ENCODE measurements around the gene SERGEF.

The SERGEF gene

DNA sequence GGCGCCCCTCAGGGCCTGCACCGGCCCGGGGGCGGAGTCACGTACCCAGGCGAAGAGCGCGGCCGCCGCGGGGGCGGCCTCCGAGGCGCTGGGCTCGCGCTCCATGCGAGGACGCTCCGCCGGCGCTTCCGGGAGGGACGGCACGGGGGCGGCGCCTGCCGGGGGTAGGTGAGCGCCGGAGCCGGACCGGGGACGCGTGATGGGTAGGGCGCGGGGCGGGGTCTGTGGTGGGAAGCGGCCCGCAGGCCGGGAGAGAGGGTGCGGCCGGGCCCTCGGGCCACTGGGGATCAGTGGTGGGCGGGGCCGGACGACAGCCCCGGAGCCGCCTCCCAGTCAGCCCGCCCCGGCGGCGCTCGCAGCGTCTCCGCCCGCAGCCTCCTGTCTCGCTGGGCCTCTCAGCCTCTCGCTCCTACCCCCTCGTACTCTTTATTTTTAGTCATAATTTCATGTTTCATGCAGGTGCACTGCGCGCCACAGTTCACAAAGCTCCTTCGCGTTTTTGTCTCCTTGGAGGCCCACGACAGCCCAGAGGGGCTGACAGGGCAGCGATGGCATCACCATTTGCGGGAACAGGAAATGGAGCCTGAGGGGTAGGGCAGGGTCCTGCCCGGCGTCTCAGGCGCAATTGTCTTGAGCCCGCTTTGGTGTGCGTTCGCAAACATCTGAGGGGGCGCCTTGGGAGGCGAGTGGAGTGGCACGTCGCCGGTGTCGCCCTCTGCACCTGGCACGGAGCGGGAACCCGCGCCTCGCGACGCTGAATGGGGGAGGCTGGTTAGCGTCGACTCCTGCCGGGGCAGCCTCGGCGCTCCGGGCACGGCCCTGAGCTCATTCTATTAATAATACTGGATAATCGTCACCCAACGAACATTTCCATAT is at the start of gene SERGEF:
TSS of gene SERGEF (minus strand) at position 142 of the 876 bp plus-strand sequence. CDS start at position 105, 37 bp downstream.
- peak; percentile 90 for DNase-seq

DNA sequence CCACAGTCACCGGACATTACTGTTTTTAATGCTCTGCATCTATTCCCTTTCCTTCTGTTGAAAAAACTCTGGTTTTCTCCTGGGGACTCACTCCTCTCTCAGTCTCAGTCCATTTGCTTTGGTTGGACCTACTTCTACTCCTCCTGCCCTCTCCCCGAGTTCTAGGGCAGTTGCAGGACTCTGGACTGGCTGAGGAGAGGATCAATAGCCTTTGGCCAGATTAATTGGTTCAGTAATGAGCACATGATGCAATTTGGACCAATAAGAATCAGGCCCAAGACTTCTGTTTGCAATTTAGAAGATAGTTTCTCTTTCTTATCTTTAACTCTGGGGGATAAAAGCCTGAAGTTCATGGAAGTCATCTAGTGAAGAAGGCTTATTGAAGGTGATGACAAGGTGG is 48.5 kb upstream of the SERGEF start:
- DNase-seq: no peak

DNA sequence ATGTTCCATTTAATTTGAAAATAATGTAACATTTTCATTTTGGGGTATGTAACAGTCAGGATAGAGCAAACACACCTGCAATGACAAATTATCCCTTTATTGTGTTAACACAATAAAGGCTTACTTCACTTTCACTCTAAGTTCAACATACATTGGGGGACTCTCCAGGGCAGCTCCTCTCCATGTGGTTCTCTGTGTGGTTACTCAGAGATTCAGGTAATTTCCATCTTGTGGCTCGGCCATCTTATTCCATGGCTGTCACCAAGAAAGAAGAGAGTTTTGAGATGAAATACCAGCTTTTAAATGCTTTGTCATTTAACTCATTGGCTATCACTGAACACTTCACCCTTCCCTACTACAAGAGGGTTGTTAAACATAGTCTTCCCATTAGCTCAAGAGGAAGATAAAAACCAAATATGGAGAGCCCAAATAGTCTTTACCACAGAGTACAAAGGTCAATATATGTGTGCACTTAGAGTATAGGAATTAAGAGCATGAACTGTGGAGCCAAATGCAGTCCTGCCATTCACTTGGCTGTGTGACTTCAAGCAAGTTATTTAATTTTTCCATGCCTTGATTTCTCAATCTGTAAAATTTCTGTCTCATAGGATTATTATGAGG is 43.8 kb upstream of the SERGEF start:
- no peak for DNase-seq

DNA sequence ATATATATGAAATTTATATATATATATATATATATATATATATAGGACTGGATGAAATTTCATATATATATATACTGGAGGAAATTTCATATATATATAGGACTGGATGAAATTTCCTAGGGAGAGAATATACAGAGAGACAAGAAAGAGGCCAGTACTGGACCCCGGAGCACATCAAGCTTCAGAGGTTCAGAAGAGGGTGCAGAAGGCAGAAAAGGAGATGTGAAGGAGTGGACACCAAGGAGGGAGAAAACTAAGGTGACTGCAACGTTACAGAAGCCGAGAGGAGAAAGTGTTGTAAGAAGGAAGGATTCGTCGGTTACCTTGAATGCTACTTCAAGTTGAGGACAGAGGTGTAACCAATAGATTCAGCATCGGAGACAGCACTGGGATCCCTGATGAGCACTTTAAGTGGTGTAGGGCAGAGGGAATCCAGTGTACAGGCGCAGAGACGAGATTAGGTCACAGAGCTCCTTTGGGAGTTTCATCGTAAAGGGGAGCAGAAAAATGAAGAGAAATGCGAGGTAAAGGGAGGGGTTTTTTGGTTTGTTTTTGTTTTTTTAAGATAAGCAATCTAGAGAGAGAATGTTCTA is 41.8 kb upstream of the SERGEF start:
- no peak for DNase-seq

DNA sequence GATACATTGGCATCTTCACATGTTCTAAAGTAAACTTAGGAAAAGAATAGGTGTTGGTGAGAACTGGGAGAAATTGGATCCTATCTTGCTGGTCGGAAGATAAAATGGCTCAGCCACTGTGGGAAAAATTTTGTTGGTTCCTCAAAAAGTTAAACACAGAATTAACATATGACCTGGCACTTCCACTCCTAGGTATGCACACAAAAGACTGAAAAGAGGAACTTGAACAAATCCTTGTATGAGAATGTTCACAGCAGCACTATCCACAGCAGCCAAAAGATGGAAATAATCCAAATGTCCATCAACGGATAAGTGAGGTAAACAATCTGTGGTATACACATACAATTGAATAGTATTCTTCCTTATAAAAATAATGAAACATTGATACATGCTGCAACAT is 38.0 kb upstream of the SERGEF start:
- DNase-seq: no peak

DNA sequence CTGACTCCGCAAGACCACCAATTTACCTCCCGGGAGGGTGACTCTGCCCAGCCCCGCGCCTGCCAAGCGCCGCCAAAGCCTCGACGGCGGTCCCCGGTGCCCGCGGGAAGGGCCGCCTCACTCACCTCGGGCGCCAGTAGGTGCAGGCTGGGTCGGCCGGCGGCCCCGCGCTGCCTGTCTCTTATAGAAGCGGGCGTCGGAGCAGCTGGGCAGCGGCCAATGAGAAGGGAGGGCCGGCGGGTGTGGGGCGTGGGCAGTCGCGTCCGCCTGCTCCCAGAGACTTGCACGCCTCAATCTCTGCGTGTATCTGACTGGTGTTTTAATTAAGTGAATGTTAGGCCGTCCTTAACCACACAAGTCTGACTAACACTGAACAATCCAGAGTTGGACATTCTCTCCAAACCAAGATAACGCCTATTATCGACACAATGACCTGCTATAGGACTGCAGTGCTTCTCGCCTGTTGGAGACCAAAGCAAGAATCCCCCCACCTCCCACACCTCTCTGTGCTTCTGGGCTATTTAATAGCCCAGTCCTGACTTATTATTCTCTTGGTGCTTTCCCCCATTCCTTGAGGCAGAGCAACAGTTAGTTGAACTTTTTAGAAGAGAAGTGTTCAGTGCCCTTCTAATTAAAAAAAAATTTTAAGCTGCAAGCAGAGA is 33.4 kb upstream of the SERGEF start, which contains the start of gene TPH1:
TSS of gene TPH1 (minus strand) at position 154 of the 662 bp plus-strand sequence. CDS start 5,507 bp downstream, outside the sequence.
- DNase-seq: no peak

DNA sequence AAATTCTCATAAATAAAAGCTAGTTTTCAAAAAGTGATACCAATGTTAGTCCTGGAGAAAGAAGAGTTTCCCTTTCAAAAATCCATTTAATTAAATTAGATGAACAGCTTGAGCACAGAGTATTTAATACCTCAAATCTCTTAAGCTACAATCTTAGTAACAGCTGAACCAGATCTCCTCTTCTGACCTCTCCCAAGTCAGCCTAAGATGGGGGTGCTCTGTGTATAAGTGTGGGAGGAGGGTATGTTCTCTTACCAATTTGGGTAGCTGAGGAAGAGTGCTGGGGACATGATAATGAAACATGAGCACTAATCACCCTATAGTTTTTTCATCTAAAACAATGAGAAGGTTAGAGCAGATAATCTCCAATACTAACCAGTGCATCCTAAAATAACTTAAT is 23.6 kb upstream of the SERGEF start:
- DNase-seq: no peak

DNA sequence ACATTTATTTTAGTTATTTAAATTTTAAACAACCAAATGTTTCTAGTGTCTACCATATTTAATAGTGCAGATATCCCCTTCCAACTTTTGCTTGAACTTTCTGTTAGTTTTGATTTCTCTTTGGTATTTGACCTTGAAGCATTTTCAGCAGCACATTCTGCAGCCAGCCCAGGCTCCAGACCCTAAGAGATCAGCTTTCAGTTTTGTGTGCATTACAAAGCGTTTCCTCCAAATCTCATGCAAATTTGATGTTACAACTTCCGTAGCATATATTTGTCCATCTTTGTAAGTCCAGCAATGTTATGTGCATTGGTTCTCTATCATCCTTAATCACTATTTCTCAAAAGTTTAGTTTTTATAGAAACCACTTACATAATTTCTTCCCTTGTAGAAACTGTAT is 14.6 kb upstream of the SERGEF start:
- DNase-seq: no peak

DNA sequence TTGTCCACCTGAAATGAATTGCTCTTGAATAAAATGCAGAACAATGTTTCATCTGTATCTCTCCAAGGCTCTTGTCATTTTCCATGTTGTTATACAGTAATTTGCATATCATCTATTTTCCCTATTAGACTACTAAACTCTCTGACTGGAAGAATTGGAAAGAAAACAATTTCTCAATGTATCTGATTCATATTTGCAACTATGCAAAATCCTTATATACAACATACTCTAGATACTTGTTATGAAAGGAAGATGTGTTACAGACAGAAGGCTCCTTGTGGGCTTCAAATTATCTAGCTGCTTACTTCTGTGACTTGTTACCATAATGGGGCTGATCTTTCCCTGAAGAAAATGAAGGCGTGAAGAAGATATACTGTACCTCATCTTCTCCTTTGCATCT is 9.6 kb upstream of the SERGEF start:
- DNase-seq: no peak

DNA sequence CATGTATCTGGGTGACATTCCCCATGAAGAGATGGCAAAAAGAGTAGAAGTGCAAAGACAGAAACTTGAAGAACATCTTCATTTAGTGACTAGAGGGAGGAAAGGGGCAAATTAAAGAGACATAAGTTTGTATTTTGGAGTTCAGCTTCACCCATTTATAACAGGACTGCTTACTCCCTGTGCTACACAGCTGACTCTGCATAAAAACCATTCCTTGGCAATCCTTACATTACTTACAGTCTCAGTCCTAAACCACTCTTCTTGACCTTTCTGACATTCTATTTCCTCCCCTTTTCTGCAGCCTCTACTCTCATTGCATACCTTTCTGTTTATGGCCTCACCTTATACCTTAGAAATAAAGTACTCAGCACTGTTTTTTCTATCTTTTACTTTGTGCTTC is 6.8 kb upstream of the SERGEF start:
- no peak for DNase-seq

DNA sequence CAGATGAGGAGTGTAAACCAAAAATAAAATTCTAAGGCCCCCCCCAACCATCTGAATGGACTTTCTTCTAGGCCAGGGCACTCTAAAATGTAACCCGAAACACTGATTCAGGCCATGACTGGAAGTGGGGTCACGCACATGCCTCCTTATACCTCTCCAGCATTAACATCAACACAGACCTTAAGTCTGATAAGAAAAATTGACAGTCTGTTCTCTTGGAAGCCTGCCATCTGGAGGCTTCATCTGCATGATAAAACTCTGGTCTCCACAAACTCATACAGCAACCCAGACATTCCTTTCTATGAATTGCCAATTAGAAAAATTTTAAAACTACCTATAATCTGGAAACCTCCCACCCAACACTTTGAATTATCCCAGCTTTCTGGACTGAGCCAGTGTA is 3.9 kb upstream of the SERGEF start:
- DNase-seq: no peak

DNA sequence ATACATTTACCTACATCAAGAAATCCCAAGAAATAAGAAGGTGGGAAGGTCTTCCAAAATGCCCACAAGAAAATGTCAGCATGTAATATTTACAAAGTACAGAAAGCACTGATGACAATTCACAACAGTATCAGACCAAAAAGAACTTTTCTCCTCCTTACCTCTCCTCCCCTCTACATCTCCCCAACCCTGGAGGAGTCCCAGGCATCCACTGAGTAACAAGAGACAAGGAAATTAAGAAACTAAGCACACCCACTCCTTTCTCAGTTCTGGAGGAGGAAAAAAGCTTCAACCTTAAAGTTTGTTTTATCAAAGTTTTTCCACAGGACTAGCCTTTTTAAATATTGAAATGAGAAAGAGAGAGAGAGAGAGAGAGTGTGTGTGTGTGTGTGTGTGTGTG is 2.0 kb upstream of the SERGEF start:
- DNase-seq: no peak

DNA sequence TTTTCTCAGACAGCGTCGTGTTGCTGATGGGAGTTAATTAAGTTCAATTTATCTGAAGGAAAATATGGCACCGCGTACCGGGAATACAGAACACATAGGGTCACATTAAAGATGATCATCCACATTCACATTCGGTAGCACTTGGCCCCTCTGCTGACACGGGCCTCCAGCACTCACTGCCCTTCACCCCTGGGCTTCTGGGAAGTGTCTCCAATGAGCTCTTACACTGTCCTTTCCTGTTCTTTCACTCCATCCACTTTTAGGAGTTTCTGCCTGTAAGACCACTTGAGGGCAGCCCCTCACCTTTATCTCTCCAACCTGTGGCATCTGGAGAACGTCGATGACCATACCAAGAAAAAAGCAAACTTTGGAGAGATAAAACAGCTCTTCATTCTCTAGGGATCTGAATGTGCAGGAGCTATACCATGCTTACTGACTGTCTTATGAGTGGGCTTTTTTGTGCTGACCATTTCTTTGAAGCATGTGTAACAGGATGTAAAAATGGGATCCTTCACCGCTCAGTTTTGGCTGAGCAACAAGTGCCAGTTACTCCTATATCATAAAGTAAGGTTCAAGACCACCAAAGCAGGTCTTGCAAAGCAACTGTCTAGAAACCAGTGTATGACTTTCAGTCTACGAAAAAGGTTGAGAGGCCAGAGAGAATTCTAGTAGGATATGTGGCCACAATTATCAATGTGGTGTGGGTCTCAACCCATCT is 1.1 kb upstream of the SERGEF start:
- no peak for DNase-seq

DNA sequence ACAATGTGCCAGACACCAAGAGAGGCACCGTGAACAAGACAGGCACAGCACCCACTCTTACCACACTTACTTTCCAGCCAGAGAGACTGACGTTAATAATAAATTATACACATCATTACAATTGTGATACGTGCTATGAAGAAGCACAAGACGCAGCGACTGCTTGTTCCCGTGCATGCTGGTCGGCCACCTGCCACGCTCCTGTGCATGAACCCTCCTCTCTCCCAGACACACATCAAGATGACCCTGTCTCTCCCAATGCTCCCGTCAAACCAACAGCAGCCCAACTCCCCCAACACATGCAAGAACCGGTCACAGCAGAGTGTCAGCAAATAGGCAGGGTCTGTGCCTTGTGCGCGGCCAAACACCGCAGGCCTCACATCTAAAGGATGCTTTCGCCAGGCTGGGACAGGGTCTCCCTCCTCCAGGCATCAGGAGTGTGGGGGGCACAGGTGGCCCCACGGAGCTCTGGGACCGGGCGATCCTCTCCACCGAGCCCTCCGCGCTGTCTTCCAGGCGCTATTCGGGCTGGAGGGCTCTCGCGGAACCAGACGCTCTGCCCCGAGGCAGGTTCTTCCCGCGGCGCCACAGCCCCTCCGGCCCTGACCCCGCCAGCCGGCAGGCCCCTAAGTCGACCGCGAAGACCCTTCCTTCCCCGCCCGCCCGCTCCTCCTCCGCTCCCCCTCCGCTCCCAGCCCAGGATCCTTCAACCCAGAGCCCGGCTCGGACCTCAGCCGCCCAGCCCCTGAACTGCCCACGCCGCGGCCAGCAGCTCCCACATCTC is 533 bp downstream of the SERGEF start:
- peak; percentile 15 for DNase-seq

DNA sequence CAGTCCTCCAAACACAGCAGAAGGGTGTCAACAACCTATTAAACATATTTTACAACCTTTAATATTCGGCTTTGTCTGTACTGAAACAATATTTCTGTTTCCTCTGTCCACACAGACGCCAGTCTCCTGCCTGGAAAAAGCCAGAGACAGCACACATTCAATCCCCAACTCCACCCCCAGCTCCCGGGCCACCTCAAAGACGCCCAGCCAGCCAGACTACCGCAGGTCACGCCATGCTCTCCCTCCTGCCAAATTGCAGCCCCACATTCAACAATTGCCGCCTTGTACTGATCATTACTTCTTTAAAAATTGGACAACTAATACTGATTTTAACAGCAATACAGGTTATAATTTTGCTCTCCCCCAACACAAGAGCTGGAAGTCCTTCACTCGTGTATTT is 1.2 kb downstream of the SERGEF start:
- no peak for DNase-seq

DNA sequence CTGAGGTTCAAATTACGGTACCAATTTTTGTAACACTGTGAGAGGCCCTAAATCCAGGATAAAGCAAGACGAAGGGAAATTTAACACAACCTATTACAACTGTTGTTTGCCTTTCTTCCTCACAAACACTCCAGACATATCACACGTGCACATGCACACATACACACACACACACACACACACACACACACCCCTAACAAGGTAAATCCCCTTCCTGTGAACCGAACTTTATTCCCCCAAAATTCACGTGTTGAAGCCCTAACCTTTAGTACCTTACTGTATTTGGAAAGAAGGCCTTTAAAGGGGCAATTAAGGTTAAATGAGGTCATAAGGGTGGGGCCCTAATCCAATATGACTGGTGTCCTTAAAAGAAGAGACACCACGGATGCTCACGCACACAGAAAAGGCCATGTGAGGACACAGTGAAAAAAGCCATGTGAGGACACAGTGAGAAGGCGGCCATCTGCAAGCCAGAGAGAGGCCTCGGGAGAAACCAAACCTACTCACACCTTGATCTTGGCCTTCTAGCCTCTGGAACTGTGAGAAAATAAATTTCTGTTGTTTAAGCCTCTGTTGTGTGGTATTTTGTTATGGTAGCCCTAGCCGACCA is 1.8 kb downstream of the SERGEF start:
- DNase-seq: no peak

DNA sequence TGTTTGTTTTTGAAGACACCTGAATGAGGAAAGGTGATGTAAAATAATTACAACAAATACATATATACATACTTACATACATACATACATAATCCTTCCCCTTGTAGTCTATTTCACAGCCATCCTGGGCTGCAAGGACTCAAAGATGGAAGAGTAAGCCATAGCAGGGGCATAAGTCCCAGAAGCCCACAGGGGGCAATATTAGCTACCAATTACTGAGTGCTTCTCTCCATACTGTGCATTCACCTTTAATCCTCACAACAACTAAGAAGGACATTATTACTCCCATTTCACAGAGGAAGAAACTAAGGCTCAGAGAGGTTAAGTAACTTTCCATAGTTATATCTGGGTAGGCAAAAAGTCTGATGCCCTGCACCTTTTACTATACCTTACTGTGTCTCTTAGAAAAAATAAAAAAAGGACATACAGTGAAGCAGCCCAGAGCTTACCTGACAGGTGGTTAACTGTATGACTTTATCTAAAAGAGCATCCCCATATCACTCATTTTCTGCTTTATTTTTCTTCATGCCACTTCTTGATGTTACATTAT is 2.7 kb downstream of the SERGEF start:
- no peak for DNase-seq

DNA sequence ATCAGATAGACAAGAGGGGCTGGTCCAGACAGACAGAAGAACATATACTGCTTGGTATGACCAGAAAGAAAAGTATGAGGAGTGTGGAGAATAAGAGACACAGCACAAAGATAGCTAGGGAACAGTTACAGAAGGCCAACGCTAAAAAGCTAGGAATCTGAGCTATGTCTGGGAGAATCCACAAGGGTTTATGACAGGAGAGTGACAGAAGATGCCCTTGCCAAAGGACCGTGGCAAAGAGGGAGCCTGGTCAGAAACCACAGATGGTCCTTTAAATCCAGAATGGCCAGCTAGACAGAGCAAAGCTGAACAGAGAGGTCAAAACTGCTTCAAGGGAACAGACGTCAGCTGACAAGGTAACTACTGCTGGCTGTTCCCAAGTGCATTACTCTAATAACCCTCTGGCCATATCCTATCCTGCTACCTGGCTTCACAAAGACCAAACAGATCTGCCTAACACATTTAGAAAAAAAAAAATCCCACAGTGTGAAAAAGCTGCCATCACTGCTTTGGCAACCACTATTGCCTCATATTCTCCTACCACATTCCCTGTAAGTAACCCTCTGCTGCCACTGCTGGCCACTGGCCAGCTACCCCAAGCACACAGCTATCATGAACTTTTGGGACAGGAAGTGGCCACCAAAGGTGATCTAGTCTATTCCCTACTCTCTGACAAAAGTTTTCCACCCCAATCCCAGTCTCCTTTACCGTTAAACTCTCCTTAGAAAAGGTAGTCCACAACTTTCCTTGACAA is 7.3 kb downstream of the SERGEF start:
- DNase-seq: no peak

DNA sequence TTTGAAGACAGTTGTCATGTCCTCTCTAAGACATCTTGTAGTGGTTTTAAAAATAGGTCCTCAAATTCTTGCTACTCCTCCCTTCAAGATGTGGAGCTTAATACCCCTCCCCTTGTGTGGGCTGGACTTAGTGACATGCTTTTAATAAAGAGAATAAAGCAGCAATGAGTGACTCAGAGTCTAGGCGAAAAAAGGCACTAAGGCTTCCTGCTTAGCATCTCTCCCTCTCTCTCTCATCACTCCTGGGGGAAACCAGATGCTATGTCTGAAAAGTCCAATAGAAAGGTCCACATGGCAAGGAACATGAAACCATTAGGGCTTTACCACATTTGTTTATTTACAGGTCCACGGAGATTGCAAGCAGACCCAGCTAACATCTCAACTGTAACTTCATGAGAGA is 11.7 kb downstream of the SERGEF start:
- no peak for DNase-seq

DNA sequence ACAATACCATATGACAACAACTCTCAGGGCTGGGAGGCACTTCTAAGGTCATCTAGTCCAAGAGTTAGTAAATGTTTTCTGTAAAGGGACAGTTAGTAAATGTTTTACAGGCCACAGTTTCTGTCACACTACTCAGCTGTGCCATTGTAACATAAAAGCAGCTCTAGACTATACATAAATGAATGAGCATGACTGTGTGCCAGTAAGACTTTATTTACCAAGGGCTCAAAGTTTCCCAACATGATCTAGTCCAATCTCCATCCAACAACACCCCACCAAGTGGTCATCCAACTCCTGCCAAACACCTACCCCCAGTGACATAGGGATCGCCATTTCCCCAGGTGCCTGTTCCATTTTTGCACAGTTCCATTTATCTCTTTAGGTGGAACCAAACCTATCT is 12.1 kb downstream of the SERGEF start:
- no peak for DNase-seq
